H1 (cell line): ENCODE results near the gene TBC1D9B. TPM values are rescaled to one million over a fixed set of nuclear protein-coding genes. Genes with fewer than 3 reads are reported as not detected.

Experiments used
- ATF3 ChIP-seq: IDR thresholded peaks from 2 replicates; pipeline ENCODE4 v1.6.1; 2011; ENCODE audit warnings: low read depth, mild to moderate bottlenecking, low read length; ENCODE audit not compliant: insufficient read depth
- CREB1 ChIP-seq: IDR thresholded peaks from 2 replicates; pipeline ENCODE4 v1.6.1; 2012; ENCODE audit warnings: inconsistent platforms
- GTF2F1 ChIP-seq: IDR thresholded peaks from 2 replicates; pipeline ENCODE4 v1.6.1; 2012; ENCODE audit warnings: low read depth, low read length, improper control_type of control experiment, borderline replicate concordance
- MAFK ChIP-seq: IDR thresholded peaks from 2 replicates; pipeline ENCODE4 v1.6.1; 2012; ENCODE audit warnings: low read depth, mild to moderate bottlenecking, improper control_type of control experiment, low read length
- USF2 ChIP-seq: IDR thresholded peaks from 2 replicates; pipeline ENCODE4 v1.6.1; 2011; ENCODE audit warnings: low read length, improper control_type of control experiment
- polyA plus RNA-seq, 7 experiments: library from polyadenylated mRNA; depleted of rRNA in 3 of 7; stranded (reverse) in 5 of 7; unstranded in 2 of 7; fragments of >200 nt in 5 of 7; fragments of 200-250 nt in 2 of 7; gene quantifications; 1 replicate in 5 of 7; 2 replicates in 1 of 7; 4 replicates in 1 of 7; pipeline versions ENCODE4 v1.2.1 to v1.2.3, GENCODE V29; 2011 to 2013; ENCODE audit warnings: missing spikeins in 2 of 7, mixed read lengths in 2 of 7
- total RNA-seq: library from RNA; stranded (reverse); fragmentation: NEBNext Ultra II Directional; extraction: Animal tissue kit (Norgen Biotek cat#: 25700); gene quantifications from 2 replicates; pipeline ENCODE4 v1.2.1, GENCODE V29; 2021
- TF ChIP-seq, protein P1 (sequence below): IDR thresholded peaks from 2 replicates; pipeline ENCODE4 v1.6.1; 2012; ENCODE audit warnings: inconsistent platforms
- TF ChIP-seq, protein P2 (sequence below): fragments of 300-600 bp; sonication (generic); IDR thresholded peaks from 2 replicates; pipeline ENCODE4 v1.7.1; 2012; ENCODE audit warnings: low read length, moderate library complexity, mild to moderate bottlenecking, inconsistent platforms; ENCODE audit not compliant: insufficient replicate concordance

TBC1D9B gene
- total and polyA plus RNA-seq, 2 of the 8 experiments (the other 6 are each of a cell fraction or from before 2014, with no cell fraction given) = 33.6 to 57.1 TPM

- no peak for TF ChIP-seq ATF3
- TF ChIP-seq, protein P1, sequence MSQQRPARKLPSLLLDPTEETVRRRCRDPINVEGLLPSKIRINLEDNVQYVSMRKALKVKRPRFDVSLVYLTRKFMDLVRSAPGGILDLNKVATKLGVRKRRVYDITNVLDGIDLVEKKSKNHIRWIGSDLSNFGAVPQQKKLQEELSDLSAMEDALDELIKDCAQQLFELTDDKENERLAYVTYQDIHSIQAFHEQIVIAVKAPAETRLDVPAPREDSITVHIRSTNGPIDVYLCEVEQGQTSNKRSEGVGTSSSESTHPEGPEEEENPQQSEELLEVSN = no peak
- TF ChIP-seq, protein P2, sequence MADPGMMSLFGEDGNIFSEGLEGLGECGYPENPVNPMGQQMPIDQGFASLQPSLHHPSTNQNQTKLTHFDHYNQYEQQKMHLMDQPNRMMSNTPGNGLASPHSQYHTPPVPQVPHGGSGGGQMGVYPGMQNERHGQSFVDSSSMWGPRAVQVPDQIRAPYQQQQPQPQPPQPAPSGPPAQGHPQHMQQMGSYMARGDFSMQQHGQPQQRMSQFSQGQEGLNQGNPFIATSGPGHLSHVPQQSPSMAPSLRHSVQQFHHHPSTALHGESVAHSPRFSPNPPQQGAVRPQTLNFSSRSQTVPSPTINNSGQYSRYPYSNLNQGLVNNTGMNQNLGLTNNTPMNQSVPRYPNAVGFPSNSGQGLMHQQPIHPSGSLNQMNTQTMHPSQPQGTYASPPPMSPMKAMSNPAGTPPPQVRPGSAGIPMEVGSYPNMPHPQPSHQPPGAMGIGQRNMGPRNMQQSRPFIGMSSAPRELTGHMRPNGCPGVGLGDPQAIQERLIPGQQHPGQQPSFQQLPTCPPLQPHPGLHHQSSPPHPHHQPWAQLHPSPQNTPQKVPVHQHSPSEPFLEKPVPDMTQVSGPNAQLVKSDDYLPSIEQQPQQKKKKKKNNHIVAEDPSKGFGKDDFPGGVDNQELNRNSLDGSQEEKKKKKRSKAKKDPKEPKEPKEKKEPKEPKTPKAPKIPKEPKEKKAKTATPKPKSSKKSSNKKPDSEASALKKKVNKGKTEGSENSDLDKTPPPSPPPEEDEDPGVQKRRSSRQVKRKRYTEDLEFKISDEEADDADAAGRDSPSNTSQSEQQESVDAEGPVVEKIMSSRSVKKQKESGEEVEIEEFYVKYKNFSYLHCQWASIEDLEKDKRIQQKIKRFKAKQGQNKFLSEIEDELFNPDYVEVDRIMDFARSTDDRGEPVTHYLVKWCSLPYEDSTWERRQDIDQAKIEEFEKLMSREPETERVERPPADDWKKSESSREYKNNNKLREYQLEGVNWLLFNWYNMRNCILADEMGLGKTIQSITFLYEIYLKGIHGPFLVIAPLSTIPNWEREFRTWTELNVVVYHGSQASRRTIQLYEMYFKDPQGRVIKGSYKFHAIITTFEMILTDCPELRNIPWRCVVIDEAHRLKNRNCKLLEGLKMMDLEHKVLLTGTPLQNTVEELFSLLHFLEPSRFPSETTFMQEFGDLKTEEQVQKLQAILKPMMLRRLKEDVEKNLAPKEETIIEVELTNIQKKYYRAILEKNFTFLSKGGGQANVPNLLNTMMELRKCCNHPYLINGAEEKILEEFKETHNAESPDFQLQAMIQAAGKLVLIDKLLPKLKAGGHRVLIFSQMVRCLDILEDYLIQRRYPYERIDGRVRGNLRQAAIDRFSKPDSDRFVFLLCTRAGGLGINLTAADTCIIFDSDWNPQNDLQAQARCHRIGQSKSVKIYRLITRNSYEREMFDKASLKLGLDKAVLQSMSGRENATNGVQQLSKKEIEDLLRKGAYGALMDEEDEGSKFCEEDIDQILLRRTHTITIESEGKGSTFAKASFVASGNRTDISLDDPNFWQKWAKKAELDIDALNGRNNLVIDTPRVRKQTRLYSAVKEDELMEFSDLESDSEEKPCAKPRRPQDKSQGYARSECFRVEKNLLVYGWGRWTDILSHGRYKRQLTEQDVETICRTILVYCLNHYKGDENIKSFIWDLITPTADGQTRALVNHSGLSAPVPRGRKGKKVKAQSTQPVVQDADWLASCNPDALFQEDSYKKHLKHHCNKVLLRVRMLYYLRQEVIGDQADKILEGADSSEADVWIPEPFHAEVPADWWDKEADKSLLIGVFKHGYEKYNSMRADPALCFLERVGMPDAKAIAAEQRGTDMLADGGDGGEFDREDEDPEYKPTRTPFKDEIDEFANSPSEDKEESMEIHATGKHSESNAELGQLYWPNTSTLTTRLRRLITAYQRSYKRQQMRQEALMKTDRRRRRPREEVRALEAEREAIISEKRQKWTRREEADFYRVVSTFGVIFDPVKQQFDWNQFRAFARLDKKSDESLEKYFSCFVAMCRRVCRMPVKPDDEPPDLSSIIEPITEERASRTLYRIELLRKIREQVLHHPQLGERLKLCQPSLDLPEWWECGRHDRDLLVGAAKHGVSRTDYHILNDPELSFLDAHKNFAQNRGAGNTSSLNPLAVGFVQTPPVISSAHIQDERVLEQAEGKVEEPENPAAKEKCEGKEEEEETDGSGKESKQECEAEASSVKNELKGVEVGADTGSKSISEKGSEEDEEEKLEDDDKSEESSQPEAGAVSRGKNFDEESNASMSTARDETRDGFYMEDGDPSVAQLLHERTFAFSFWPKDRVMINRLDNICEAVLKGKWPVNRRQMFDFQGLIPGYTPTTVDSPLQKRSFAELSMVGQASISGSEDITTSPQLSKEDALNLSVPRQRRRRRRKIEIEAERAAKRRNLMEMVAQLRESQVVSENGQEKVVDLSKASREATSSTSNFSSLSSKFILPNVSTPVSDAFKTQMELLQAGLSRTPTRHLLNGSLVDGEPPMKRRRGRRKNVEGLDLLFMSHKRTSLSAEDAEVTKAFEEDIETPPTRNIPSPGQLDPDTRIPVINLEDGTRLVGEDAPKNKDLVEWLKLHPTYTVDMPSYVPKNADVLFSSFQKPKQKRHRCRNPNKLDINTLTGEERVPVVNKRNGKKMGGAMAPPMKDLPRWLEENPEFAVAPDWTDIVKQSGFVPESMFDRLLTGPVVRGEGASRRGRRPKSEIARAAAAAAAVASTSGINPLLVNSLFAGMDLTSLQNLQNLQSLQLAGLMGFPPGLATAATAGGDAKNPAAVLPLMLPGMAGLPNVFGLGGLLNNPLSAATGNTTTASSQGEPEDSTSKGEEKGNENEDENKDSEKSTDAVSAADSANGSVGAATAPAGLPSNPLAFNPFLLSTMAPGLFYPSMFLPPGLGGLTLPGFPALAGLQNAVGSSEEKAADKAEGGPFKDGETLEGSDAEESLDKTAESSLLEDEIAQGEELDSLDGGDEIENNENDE = no peak
- TF ChIP-seq GTF2F1 = no peak
- no peak for TF ChIP-seq USF2
- no peak for TF ChIP-seq CREB1
- TF ChIP-seq MAFK = no peak
These were observed 1.5 kb upstream of the TBC1D9B start (continued) for GRCh38 chr5:179909224-179909623.
